ENCODE measurements around the gene ERCC3. TPM values are rescaled to one million over a fixed set of nuclear protein-coding genes. Genes with fewer than 3 reads are reported as not detected.
"Not testable (repeated sequence)": the region's sequence is repeated elsewhere in the genome, so short reads cannot be mapped to it uniquely, and the experiment has no call there.

Gene ERCC3
- total RNA-seq, 1 donor from 2014 or later, result 22.4 TPM

DNA sequence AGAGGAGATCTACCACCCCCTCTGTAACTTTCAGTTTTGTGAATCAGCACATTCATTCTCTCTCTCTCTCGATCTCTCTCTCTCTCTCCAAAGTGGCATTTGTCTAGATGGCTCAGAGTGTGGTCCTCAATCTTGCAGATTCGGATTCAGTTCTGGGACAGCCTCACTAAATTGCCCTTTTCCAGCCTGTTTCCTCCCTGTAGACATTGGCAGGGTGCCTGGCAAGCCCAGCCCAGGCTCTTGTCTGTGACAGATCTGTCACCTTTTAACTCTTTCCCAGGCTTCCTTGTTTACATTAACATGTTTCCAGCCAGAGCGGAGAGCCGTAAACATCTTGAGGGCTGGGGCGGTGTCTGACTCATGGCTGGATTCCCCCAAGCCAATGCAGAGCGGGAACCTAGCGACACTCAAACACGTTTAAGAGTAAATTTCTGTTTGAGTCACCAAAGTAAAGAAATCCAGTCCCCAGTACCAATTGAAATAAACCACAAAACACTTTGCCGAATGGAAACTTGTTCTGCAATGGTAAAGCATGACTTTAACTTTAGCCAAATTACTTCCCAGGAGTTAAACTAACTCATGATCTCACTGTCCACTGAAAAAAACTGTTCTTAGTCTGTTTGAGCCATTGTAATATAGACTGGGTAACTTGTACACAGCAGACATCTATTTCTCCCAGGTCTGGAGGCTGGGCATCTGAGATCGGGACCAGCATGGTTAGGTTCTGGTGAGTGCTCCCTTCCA is 67.3 kb downstream of the ERCC3 start:
- H3K27me3 ChIP-seq (ENCODE audit: low read depth), result peaks cover 76% of the 10 kb centered on the region
- intact Hi-C loops (cut with micrococcal nuclease), result no loop called here
- DNase-seq, result no peak
- H3K36me3 ChIP-seq, result no peaks in the 10 kb centered on the region
- H3K9me3 ChIP-seq (replicated peaks), result peaks cover 12% of the 10 kb centered on the region
- no peak overlapping the region for H3K4me3 ChIP-seq
- no peak overlapping the region for H3K27ac ChIP-seq (replicated peaks)
- TF ChIP-seq, protein P1, sequence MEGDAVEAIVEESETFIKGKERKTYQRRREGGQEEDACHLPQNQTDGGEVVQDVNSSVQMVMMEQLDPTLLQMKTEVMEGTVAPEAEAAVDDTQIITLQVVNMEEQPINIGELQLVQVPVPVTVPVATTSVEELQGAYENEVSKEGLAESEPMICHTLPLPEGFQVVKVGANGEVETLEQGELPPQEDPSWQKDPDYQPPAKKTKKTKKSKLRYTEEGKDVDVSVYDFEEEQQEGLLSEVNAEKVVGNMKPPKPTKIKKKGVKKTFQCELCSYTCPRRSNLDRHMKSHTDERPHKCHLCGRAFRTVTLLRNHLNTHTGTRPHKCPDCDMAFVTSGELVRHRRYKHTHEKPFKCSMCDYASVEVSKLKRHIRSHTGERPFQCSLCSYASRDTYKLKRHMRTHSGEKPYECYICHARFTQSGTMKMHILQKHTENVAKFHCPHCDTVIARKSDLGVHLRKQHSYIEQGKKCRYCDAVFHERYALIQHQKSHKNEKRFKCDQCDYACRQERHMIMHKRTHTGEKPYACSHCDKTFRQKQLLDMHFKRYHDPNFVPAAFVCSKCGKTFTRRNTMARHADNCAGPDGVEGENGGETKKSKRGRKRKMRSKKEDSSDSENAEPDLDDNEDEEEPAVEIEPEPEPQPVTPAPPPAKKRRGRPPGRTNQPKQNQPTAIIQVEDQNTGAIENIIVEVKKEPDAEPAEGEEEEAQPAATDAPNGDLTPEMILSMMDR (IDR thresholded peaks at IDR 0.05; ENCODE audit: borderline replicate concordance), result no peak
- H3K4me1 ChIP-seq, result no peaks in the 10 kb centered on the region

DNA sequence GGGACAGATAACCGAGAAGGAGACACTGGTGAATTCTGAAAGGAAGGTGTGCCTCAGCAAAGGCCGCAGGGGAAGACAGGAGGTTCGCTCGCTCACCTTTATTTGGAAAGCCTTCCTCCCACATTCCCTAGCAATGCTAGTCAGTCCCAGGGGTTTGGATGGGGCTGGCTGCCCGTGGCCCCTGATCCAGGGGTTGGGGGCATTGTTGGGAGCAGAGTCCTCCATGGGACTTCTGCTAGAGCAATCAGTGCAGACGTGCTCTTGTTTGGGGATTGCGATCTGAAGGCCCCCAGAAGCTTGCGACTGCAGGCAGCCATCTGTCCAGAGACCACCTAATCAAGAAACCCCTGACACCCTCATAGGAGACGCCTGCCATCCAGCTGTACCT is 67.8 kb downstream of the ERCC3 start:
- Histone ChIP-seq H3K27me3 (ENCODE audit: low read depth) (peaks cover 81% of the 10 kb centered on the region), H3K4me1 (no peaks in the 10 kb centered on the region), H3K27ac (replicated peaks) (no peak overlapping the region), H3K9me3 (replicated peaks) (peaks cover 12% of the 10 kb centered on the region), H3K4me3 (no peak overlapping the region), H3K36me3 (no peaks in the 10 kb centered on the region)
- no peak for DNase-seq
- TF ChIP-seq, protein P1 (IDR thresholded peaks at IDR 0.05; ENCODE audit: borderline replicate concordance), result no peak
- intact Hi-C loops (cut with micrococcal nuclease), result no loop called here

GRCh38 chr2:127225186-127225960 is 68.6 kb downstream of the ERCC3 start:
- Histone ChIP-seq H3K36me3 (no peaks in the 10 kb centered on the region), H3K4me1 (peaks cover 6% of the 10 kb centered on the region), H3K9me3 (replicated peaks) (peaks cover 12% of the 10 kb centered on the region), H3K4me3 (no peak overlapping the region), H3K27ac (replicated peaks) (no peak overlapping the region), H3K27me3 (ENCODE audit: low read depth) (peaks cover 89% of the 10 kb centered on the region)
- TF ChIP-seq, protein P1 (IDR thresholded peaks at IDR 0.05; ENCODE audit: borderline replicate concordance), result no peak
- intact Hi-C loops (cut with micrococcal nuclease), result no loop called here
- no peak for DNase-seq

- H3K4me3 ChIP-seq; H3K36me3 ChIP-seq; intact Hi-C loops (cut with micrococcal nuclease); H3K27ac ChIP-seq (replicated peaks); DNase-seq: not testable (repeated sequence)
- Histone ChIP-seq H3K4me1 (peaks cover 16% of the 10 kb centered on the region), H3K9me3 (replicated peaks) (peaks cover 12% of the 10 kb centered on the region), H3K27me3 (ENCODE audit: low read depth) (peaks cover 90% of the 10 kb centered on the region)
Observed at GRCh38 chr2:127224135-127224534, 69.8 kb downstream of the ERCC3 start.

GRCh38 chr2:127220768-127221527 is 73.0 kb downstream of the ERCC3 start:
- H3K36me3 ChIP-seq, result no peaks in the 10 kb centered on the region
- H3K9me3 ChIP-seq (replicated peaks), result peaks cover 7% of the 10 kb centered on the region
- H3K4me3 ChIP-seq, result peak overlapping the region; percentile 63
- H3K27ac ChIP-seq (replicated peaks), result no peak overlapping the region
- TF ChIP-seq, protein P1 (IDR thresholded peaks at IDR 0.05; ENCODE audit: borderline replicate concordance), result no peak
- H3K27me3 ChIP-seq (ENCODE audit: low read depth), result peaks cover 95% of the 10 kb centered on the region
- no peak for DNase-seq
- H3K4me1 ChIP-seq, result peaks cover 23% of the 10 kb centered on the region
- intact Hi-C loops (cut with micrococcal nuclease), result no loop called here

Data from left ventricle myocardium inferior (tissue), 1 donor.